ENCODE results near the gene RAB36. TPM values are rescaled to one million over a fixed set of nuclear protein-coding genes. Genes with fewer than 3 reads are reported as not detected.

The RAB36 gene
- polyA plus RNA-seq, 3 donors = 0.37 to 0.78 (median 0.49) TPM

- no peak overlapping the region for H3K4me2 ChIP-seq (replicated peaks; ENCODE audit: extremely low read depth, low read length, poor library complexity, severe bottlenecking)
- no peaks in the 10 kb centered on the region for H3K27me3 ChIP-seq (ENCODE audit: control insufficient read depth in 2 of 2, insufficient read depth in 2 of 2, low read length in 2 of 2)
- H3K4me1 Mint-ChIP-seq = peaks cover 48% of the 10 kb centered on the region
- H3K27ac ChIP-seq (ENCODE audit: low read depth in 1 of 2, low read length in 2 of 2) = no peak overlapping the region
- 93% methylated on average over 15 of the region's 15 CpGs for WGBS (ENCODE audit: insufficient coverage)
- DNase-seq = no peak
- no peak overlapping the region for H3K27ac Mint-ChIP-seq
- TF ChIP-seq CTCF (IDR thresholded peaks at IDR 0.05) = no peak
- H3K27me3 Mint-ChIP-seq (ENCODE audit: low read depth in 3 of 3) = peaks cover 2 to 5% (median 2%) of the 10 kb centered on the region in 3 donors
- H4K20me1 ChIP-seq (ENCODE audit: insufficient read depth, low read length) = no peaks in the 10 kb centered on the region
- no peak overlapping the region for H2AFZ ChIP-seq (ENCODE audit: insufficient read depth, low read depth, low read length, poor library complexity, severe bottlenecking)
- H3K9me3 Mint-ChIP-seq = peaks cover 0 to 6% (median 0%) of the 10 kb centered on the region in 7 donors
- H3K36me3 Mint-ChIP-seq = no peaks in the 10 kb centered on the region
- no peak overlapping the region for H3K4me3 Mint-ChIP-seq
- no peak overlapping the region for H3K4me3 ChIP-seq (replicated peaks in 1 of 3; ENCODE audit: low read depth in 2 of 3, low read length in 3 of 3)
- H3K4me1 ChIP-seq (ENCODE audit: control insufficient read depth in 1 of 2, insufficient read depth in 2 of 2, low read length in 2 of 2) = peaks cover 42 to 51% of the 10 kb centered on the region in 2 donors
- no peaks in the 10 kb centered on the region for H3K9me3 ChIP-seq (replicated peaks in 1 of 2; ENCODE audit: control insufficient read depth in 1 of 2, insufficient read depth in 1 of 2, low read length in 2 of 2)
- intact Hi-C loops (cut with micrococcal nuclease) = loop anchor here in 1 of 2 donors (5.0 kb wide), 1 partner anchor 82 kb away; no protein-coding TSS in a partner anchor
- H3K79me2 ChIP-seq (ENCODE audit: insufficient read depth, low read length) = no peaks in the 10 kb centered on the region
- no peaks in the 10 kb centered on the region for H3K36me3 ChIP-seq (replicated peaks in 1 of 2; ENCODE audit: control insufficient read depth in 1 of 2, insufficient read depth in 2 of 2, low read length in 2 of 2)
- H3K9ac ChIP-seq (ENCODE audit: insufficient read depth, low read length, poor library complexity, severe bottlenecking) = no peak overlapping the region
These were observed 4.5 kb downstream of the RAB36 start for GRCh38 chr22:23149743-23150238.

- Histone ChIP-seq H3K4me1 (ENCODE audit: control insufficient read depth in 1 of 2, insufficient read depth in 2 of 2, low read length in 2 of 2) (peaks cover 32 to 41% of the 10 kb centered on the region in 2 donors), H3K27ac (ENCODE audit: low read depth in 1 of 2, low read length in 2 of 2) (no peak overlapping the region), H3K9ac (ENCODE audit: insufficient read depth, low read length, poor library complexity, severe bottlenecking) (no peak overlapping the region), H3K36me3 (replicated peaks in 1 of 2; ENCODE audit: control insufficient read depth in 1 of 2, insufficient read depth in 2 of 2, low read length in 2 of 2) (no peaks in the 10 kb centered on the region), H4K20me1 (ENCODE audit: insufficient read depth, low read length) (no peaks in the 10 kb centered on the region), H3K27me3 (ENCODE audit: control insufficient read depth in 2 of 2, insufficient read depth in 2 of 2, low read length in 2 of 2) (no peaks in the 10 kb centered on the region), H3K4me3 (replicated peaks in 1 of 3; ENCODE audit: low read depth in 2 of 3, low read length in 3 of 3) (no peak overlapping the region), H3K9me3 (replicated peaks in 1 of 2; ENCODE audit: control insufficient read depth in 1 of 2, insufficient read depth in 1 of 2, low read length in 2 of 2) (no peaks in the 10 kb centered on the region), H3K79me2 (ENCODE audit: insufficient read depth, low read length) (no peaks in the 10 kb centered on the region), H3K4me2 (replicated peaks; ENCODE audit: extremely low read depth, low read length, poor library complexity, severe bottlenecking) (no peak overlapping the region), H2AFZ (ENCODE audit: insufficient read depth, low read depth, low read length, poor library complexity, severe bottlenecking) (peak overlapping the region; percentile 60)
- intact Hi-C loops (cut with micrococcal nuclease) = no loop called here
- peaks cover 0 to 4% (median 0%) of the 10 kb centered on the region in 7 donors for H3K9me3 Mint-ChIP-seq
- 42% methylated on average over 5 of the region's 6 CpGs for WGBS (ENCODE audit: insufficient coverage)
- TF ChIP-seq CTCF (IDR thresholded peaks at IDR 0.05) = no peak
- peaks cover 39% of the 10 kb centered on the region for H3K4me1 Mint-ChIP-seq
- no peaks in the 10 kb centered on the region for H3K36me3 Mint-ChIP-seq
- H3K4me3 Mint-ChIP-seq = peak overlapping the region in 1 of 2 donors; percentile 68
- peak overlapping the region in 6 of 7 donors; percentile 26 to 80 (median 60) for H3K27ac Mint-ChIP-seq
- DNase-seq = no peak
- peaks cover 0 to 5% (median 2%) of the 10 kb centered on the region in 3 donors for H3K27me3 Mint-ChIP-seq (ENCODE audit: low read depth in 3 of 3)
These were observed 5.5 kb downstream of the RAB36 start for GRCh38 chr22:23150762-23151161.
